ENCODE measurements around the gene FFAR1.

- TF ChIP-seq POLR2A (IDR thresholded peaks at IDR 0.05) (no peak), POLR2AphosphoS5 (IDR thresholded peaks at IDR 0.05) (no peak)
Observed at GRCh38 chr19:35310811-35311465, 36.8 kb upstream of the FFAR1 start.

Data from spleen (tissue), 3 donors.